GM19023 (cell line): ENCODE data around the gene STXBP4.

Source experiments
- ATAC-seq: cut with Tn5 transposase; IDR thresholded peaks from one replicate; pipeline ENCODE4 v1.9.1; 2021; ENCODE audit warnings: mild to moderate bottlenecking, moderate library complexity; ENCODE audit not compliant: unreplicated experiment

STXBP4 gene

DNA sequence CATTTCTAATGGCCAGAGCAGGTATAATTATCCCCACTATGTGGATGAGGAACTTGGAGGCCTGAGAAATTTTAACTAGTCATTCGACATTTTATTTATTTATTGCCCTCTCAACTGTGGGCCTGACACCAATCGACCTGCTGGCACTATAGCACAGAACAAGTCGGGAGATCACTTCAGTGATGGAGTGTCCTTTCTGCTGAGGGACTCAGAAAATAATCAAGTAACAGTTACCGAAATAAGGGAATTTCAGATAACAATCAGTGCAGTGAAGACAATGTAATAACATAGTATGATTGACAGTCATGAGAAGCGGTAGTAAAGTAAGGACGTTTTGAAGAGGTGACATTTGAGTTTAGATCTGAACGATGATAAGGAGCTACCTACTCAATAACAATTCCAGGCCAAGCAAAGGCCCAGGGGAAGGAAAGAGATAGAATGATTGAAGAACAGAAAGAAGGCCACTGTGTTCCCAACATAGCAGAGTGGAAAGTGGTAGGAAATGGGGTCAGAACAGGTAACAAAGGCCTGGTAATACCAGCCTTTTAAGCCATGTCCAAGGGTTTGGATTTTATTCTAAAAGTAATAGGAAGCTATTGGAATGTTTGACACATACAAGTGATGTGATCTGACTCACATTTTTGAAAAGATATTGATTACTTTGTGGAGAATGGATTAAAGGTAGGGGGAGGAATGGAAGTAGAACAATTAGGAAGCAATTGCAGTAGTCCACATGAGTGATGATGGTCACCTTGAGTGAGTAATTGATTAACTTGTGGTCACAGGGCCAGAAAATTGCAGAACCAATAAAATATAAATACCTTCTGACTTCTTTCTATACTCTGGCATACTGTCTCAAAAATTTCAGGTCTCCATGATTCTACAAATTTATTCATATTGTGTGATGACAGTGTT is 1.4 kb downstream of the STXBP4 start:
- no peak for ATAC-seq

DNA sequence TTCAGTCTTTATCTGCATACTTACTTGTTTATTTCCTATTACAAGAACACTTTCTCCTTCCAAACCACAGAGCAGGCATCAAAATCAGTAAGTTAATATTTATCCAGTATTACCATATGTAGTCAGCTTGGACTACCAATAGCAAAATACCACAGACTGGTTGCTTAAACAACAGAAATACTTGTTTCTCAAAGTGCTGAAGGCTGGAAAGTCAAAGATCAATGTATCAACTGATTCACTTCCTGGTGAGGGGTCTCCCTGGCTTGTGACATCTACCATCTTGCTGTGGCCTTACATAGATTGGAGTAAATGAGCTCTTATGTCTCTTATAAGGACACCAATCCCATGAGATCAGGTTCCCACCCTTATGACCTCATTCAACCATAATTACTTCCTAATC is 2.6 kb downstream of the STXBP4 start:
- no peak for ATAC-seq

DNA sequence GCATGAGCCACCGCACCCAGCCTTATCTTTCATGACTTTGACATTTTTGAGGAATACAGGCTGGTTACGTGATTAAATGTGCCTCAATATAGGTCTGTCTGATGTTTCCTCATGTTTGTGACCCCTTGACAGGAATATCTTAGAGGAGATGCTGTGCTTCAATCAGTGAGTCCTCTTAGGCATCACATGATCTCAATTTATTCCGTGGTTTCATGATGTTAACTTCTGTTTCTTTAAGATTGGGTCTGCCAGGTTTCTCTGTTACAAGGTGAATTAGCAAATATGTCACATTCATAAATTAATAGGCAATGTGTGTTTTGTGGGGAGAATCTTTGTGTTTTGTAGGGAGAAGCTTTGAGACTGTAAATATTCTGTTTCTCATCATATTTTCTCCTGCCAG is 3.3 kb downstream of the STXBP4 start:
- ATAC-seq: no peak

DNA sequence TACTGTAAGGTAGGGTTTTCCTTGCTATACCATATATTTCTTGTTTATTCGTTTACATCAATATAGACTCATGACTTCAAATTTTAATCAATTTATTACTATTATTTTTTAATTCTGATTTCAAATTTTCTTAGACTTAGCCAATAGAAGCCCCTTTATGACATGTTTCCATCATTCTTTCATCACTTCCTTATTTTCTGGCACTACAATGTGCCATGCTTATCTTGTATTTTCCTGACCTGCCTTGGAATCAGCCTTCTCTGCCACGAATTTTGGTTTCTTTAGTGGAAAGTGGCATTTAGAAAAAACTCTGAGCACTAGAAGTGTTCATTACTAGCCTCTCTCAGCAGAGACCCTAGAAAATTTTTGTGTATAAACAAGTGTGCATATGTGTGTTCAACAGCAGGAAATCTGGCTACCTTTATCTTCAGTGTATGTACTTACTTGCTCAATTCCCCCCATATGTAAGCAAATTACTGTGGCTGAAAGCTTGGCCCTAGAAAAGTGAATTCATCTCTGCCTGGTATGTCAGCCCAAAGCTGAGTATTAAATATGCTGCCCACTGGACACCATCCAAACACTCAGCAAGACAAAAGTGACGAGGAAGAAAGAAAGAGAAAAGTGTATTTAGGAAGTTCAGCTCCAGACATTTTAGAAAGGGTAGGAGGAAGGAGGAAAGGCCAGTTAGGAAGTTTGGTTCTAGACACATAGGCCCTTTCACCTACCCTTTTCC is 4.0 kb downstream of the STXBP4 start:
- ATAC-seq: no peak

DNA sequence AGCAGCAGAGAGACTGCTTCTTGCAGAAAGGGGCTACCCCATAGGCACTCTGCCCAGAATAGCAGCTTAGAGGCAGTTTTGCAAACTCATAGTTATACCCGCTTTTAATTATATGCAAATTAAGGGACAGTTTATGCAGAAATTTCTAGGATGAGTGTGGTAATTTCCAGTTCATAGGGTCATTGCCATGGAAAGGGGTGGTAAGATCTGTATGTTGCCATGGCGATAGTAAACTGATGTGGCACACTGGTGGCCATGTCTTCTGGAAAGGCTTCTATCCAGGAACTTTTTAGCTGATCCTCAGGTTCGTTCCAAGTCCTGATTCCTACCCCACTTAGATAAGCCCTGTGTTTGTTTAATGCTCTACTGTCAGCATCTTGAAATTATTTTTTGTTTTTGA is 6.2 kb downstream of the STXBP4 start:
- no peak for ATAC-seq

DNA sequence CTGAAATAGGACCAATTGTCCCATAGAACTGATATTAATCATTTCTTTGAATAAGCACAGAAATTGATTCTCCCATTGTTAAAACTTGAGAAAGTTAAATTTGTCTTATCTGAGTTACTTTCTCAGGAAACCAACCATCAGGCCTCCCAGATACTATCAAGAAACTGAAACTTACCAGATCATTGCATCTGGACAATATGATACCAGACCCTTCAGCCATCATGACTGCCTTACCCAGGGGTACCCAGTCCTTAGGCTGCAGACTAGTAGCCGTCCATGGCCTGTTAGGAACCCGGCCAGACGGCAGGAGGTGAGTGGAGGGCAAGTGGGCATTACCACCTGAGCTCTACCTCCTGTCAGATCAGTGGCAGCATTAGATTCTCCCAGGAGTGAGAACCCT is 7.8 kb downstream of the STXBP4 start:
- no peak for ATAC-seq

DNA sequence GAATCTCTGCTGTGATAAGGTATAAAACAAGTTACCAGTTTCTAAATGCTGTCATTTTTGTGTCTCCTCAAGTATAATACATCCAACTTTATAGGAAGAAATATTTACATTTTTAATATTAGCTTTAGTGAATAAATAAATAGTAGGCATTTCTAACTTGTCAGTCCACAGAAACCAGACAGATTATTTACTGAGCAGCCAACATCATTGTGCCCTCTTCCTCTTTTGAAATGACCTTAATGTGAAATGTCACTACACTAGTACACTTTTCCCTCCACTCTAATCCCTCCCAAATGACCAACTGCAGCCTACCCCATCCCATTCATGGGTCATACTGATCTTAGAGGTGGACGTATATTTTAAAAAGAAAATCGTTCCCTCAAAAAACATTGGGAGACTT is 9.2 kb downstream of the STXBP4 start:
- no peak for ATAC-seq

DNA sequence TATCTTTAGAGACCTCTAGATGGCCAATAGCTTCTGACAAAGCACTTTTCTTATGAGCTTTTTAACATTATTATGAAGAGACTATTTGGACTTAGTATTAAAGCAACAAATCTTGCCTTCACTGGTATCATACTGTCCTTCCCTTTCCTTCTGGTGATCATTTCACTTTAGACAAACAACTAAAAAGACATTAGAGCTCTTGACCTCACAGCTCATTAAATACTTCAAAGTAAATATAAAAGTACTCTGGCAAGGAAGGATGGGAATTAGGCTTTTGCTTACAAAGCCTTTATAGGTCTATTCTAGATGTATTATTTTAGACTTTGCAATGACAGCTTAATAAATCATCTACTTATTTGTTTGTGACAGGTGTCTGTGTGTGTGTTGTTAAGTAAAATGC is 11.1 kb downstream of the STXBP4 start:
- ATAC-seq: no peak

DNA sequence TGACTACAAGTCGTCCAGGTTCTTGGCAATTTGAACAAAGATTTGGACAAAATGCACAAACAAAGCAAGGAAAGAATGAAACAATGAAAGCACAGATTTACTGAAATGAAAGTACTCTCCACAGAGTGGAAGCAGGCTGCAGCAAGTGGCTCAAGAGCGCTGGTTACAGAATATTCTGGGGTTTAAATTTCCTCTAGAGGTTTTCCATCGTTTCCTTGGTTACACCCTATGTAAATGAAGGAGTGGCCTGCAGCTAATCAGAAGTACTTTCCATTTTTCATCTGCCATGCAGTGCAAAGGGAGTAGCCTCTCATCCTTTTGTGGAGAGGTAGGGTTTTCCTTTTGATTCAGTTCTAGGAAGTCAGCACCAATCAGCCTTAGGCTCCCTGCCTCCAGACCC is 11.8 kb downstream of the STXBP4 start:
- no peak for ATAC-seq

DNA sequence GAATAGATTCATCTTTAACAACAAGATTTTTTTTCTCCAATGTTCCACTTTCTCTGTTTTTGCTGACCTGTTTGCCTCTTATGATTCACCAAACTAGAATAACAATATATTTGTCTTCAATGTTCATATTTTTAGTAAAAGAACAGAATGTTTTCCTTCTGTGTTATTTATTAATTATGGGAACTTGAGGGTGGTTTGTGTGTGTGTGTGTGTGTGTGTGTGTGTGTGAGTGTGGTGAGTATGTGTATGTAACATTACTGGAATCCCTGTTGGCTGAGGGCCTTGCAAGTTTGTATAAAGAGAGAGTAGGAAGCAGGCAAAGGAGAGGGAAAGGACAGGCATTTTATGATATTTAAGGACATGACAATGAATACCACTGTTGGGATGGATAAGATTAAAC is 13.8 kb downstream of the STXBP4 start:
- no peak for ATAC-seq

DNA sequence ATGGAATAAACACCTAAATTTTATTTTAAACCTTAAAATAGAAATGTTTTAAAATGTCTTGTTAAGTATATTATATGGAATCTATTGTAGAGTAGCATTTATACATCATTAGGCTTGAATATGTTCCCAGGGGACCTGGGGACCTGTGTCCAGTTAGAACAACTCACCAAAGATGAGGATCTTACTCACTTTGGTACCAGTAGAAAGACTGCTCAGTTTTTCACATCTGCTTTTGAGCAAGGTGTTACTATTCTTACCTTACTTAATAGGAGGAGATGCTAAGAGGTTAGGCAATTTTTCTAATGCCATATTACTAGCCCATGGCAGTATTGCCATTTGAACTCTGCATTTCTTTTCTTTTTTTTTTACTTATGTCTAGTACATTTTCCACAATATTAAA is 14.7 kb downstream of the STXBP4 start:
- no peak for ATAC-seq

DNA sequence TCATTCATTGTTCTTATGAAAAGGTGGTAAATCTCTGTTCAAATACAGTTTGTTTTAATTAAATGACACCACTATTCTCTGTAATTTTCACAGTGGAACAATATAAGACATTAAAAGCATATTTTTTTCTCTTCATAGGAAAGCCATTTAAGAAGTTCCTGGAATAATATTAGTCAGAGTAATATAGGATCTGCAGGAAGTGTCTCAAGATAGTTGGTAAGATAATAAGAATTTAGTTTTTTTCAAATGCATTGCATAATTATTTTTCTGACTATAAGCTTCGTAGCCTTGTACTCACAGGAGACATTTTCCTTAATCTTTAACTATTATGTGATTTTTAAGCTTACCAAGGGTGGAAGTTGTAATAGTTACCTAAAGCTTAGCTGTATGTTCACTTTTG is 16.9 kb downstream of the STXBP4 start:
- ATAC-seq: no peak

DNA sequence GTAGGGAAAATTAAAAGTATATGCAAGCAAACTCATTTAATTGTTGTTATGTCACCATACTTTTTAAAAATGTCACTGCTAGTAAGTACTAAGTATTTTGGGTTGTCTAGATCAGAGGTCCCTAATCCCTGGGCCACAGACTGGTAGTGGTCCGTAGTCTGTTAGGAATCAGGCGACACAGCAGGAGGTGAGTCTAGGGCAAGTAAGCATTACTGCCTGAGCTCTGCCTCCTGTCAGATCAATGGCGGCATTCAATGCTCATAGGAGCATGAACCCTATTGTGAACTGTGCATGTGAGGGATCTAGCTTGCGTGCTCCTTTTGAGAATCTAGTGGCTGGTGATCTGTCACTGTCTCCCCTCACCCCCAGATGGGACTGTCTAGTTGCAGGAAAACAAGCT is 21.6 kb downstream of the STXBP4 start:
- ATAC-seq: no peak

DNA sequence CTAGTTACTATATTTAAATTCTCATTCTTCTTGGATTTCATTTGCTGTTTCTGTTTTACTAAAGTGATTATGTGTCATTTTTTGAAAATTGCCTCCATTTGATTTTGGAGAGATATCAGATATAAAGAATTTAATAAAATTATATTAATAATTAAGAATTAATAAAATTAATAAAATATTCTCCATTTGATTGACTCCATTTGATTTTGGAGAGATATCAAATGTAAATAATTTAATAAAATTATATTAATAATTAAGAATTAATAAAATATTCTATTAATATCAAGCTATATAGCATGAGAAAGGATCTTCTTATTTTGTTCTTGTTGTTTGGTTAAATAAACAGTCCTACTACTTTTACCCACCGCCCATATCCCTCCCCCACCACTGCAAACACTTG is 23.0 kb downstream of the STXBP4 start:
- ATAC-seq: no peak

DNA sequence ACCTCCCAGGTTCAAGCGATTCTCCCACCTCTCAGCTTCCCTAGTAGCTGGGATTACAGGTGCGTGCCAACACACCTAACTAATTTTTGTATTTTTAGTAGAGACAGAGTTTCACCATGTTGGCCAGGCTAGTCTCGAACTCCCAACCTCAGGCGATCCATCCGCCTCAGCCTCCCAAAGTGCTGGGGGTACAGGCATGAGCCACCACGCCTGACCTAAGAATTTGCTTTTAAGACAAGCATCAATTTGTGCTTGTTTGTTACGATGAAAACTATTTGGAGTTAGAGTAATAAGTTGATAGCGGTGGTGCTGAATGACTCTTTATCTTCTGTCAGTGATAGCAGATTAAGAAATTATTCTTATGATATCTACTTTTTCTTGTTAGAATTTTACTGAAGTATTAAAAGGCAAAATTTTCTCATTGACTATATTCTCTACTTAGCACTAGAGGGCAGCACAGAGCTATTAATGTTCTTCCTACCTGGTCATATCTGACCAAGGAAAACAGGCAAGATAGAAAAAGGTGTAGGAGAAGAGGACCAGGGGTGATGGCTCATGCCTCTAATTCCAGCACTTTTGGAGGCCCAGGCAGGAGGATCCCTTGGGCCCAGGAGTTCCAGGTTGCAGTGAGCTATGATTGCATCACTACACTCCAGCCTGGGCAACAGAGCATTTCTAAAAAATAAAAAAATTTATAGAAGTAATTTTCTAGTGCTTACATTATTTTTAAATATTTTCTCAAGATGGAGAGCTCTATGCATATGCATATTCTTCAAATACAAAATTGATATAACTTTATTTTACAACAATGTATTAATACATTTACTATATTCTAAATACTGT is 24.5 kb downstream of the STXBP4 start:
- ATAC-seq: no peak

DNA sequence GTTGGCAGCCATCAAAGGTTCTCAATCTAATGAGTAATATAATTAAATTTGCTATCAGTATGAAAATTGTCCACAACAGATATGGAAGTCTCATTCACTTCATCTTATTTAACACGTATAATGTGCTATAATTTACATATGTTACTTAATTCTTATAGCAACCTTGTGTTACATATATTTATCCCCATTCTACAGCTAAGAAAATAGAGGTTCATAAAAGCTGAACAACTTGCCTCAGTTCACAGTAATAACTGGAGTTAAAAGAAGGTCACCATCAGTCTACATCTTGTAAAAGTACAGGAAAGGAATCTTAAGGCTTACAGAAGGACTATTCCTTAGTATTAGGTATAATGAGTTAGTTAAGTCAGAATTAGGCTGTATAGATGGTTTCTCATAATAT is 27.9 kb downstream of the STXBP4 start:
- ATAC-seq: no peak

DNA sequence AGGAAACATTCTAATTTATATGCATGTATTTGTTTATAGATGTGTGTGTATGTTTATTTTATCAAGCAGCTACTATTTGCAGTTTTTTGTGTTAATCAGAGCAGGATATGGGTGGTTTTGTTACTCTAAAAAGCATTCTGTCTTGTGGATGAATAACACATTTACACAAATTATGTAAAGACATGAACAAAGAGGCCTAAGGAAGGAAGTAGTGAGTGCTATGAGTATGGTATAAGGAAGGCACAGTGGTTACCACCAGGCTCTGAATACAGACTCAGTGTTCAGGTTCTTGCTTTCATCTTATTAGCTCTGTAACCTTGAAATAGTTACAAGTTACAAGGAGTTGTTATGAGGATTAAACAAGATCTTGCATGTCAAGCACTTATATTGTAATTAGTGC is 33.9 kb downstream of the STXBP4 start:
- ATAC-seq: no peak

DNA sequence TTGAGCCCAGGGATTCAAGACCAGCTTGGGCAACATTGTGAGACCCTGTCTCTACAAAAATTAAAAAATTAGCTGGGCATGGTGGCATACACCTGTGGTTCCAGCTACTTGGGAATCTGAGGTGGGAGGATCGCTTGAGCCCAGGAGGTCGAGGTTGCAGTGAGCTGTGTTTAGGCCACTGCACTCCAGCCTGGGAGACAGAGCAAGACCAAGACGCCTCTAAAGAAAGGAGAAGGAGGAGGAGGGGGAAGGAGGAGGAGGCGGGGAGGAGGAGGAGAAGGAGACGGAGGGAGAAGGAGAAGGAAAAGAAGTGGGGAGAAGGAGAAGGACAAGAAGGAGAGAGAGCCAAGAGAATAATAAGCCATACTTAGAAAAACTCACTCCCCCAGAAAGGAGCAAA is 35.9 kb downstream of the STXBP4 start:
- ATAC-seq: no peak

DNA sequence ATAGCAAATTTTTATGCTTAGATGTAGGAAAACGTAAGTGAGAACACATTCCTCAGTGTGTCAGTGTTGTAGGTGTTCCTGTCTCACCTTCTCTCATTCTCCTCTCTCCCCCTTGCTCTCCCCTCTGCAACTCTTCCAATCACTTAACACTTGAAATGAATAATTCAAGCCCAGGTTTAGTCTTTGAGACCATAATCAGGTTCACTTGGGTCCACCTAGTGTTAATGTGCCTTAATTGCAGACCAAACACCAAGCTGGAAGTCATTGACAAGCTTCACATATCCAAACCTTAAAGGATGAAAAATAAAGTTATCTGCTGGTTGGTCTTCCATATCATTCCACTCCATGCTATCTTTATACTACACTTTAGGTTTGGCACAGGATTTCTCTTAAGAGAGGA is 37.0 kb downstream of the STXBP4 start:
- ATAC-seq: no peak

DNA sequence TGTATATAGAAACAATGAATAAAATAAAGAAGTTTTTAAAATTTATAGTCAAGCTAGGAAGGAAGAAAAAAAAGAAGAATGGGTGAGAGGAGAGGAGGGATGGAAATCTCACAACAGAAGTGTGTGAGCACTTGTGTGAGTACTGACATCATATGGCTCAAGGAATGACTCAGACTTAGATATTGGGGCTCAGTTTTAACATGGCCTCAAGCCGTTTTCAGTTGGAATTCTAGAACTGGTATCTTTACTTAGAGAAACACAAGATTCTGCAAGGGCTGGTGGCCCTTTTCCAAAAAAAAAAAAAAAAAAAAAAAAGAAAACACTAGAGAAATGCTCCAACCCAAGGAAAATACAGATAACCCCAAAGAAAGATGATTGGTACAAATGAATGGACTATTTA is 55.1 kb downstream of the STXBP4 start:
- no peak for ATAC-seq

DNA sequence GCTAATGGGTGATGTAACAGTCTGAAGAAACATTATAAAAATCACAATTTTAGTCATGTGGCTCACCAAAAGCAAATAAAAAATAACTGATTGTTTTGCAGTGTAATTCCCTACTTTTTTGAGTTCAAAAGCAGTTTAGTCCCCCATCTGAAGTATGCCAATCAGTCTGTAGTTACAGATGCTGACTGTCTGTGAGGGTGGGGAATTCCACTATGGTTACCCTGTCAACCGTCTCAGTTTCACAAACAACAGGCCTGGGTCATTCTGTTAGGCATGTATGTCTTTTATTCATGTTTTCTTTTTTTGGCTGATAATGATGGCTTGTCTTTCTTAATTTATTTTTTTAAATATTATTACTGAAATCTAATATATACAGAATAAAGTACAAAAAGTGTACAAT is 69.3 kb downstream of the STXBP4 start:
- peak; percentile 100 for ATAC-seq

DNA sequence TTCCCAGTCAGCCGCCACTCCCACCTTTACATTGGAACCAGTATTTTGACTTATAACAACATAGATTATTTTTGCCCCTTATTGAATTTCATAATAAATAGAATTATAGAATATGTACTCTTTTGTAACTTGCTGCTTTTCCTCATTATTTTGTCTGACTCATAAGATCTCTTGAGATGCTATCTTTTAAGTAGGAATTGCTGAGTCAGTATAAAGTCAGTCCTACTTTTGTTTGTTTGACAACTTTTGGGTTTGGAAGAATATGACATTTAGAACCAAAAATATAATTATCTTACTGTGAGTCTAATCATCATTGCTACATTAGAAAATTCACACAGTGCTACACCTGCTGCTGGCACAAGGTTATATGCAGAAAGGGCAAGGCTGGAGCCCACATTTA is 69.7 kb downstream of the STXBP4 start:
- ATAC-seq: no peak
